Esophagus squamous epithelium (tissue), 5 donors: Measurements from ENCODE around the gene SUPT4H1. TPM values are rescaled to one million over a fixed set of nuclear protein-coding genes. Genes with fewer than 3 reads are reported as not detected.

Experiments
- DNase-seq: peaks from one replicate; lab custom pipeline; 2025; lab: John Stamatoyannopoulos, UW
- H3K27ac ChIP-seq, 4 donors: fragments of 200-600 bp; sonication (generic); one replicate each; pipeline ENCODE4 v1.5.1; 2016 to 2019; ENCODE audit warnings: mild to moderate bottlenecking in 1 of 4
- H3K27me3 ChIP-seq, 4 donors: fragments of 200-600 bp; sonication (generic); 1 replicate in 3 of 4; 2 replicates in 1 of 4; pipeline versions ENCODE4 v1.5.1 to v1.6.0; 2017 to 2021; ENCODE audit warnings: antibody characterized with exemption in 1 of 4
- H3K36me3 ChIP-seq, 3 donors: fragments of 200-600 bp; sonication (generic); one replicate each; pipeline ENCODE4 v1.5.1; 2016 to 2019
- H3K4me1 ChIP-seq, 3 donors: fragments of 200-600 bp; sonication (generic); one replicate each; pipeline ENCODE4 v1.5.1; 2017 to 2019
- H3K4me3 ChIP-seq, 4 donors: fragments of 200-600 bp; sonication (generic); 1 replicate in 3 of 4; 2 replicates in 1 of 4; pipeline ENCODE4 v1.5.1; 2016 to 2019; ENCODE audit warnings: mild to moderate bottlenecking in 2 of 4, moderate library complexity in 1 of 4
- H3K9me3 ChIP-seq, 3 donors: fragments of 200-600 bp; sonication (generic); one replicate each; pipeline ENCODE4 v1.5.1; 2016 to 2019
- POLR2A ChIP-seq, 4 donors: fragments of 450-650 bp; IDR thresholded peaks; one replicate each; pipeline ENCODE4 v1.6.1; 2017; ENCODE audit warnings: antibody characterized with exemption in 4 of 4, mild to moderate bottlenecking in 4 of 4, moderate library complexity in 3 of 4
- WGBS, 2 donors: methylation state at CpG; one replicate each; pipeline ENCODE4 v1.1.5; 2018; 5-methylcytosine and 5-hydroxymethylcytosine counted together
- intact Hi-C: fragments of 100-400 bp; cut with DNase I; formaldehyde crosslinking; loops from one replicate; pipeline ENCODE4 v1.15.0; 2022
- total RNA-seq, 4 donors: library from RNA; depleted of rRNA; stranded (reverse); fragments of >200 nt; gene quantifications; one replicate each; pipeline ENCODE4 v1.1.0, GENCODE V29; 2016
- TF ChIP-seq, protein P1 (sequence below), 6 experiments: fragments of 450-650 bp in 4 of 6; fragments of 200-600 bp in 2 of 6; sonication (generic) in 2 of 6; IDR thresholded peaks; one replicate each; pipeline ENCODE4 v1.5.1; 2016 to 2019; ENCODE audit warnings: antibody characterized with exemption in 6 of 6, mild to moderate bottlenecking in 4 of 6, moderate library complexity in 4 of 6
- donor health status: DM: yes; HTN: yes; CAD: no.

Gene SUPT4H1
- total RNA-seq, 4 donors from 2014 or later: 29.9 to 54.9 (median 37.0) TPM

DNA sequence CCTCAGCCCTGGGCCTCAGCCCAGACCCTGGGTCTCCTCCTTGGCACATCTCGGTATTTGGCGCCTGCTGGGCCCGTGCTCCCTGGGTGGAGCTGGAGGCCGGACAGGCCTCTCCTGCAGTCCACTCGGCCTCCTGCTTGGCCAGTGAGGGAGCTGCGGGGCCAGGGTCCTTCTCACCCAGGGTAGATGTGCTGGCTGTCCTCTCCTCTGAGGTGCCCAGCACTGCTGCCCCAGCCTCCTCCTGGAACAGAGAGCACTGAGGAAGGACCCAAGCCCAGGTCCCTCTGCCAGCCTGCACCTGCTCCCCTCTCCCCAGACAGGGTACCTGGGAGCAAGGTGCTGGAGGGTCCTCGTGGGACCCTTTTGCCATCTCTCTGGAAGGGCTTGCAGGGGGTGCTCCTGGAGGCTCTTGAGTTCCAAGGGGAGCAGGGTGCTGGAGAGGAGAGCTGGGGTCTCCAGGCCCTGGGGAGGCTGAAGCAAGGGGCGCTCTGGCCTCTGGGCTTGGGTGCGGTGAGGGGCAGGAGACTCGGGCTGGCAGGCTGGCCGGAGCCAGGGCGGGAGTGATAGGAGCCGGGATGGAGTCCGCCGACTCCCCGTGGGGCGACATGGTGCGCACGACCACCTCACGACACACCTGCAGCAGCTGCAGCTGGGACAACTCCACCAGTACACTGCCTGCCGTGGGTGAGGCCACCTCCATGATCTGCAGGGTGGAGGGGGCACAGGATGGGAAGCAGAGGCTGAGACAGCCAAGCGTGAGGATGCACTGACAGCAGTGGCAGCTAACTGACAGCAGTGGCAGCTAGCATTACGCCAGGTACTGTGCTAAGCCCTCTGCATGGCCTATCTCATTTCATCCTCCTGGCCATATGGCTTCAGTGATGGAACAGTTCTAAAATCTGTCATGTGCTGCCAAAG is 41.2 kb downstream of the SUPT4H1 start:
- no peaks in the 10 kb centered on the region for H3K4me1 ChIP-seq
- no peaks in the 10 kb centered on the region for H3K27me3 ChIP-seq
- no peaks in the 10 kb centered on the region for H3K36me3 ChIP-seq
- 72 to 86% methylated on average over 5 to 14 of the region's 23 CpGs for WGBS, 2 donors
- intact Hi-C loops: no loop called here
- no peak overlapping the region for H3K4me3 ChIP-seq
- no peak for TF ChIP-seq POLR2A (IDR thresholded peaks at IDR 0.05)
- TF ChIP-seq, protein P1, sequence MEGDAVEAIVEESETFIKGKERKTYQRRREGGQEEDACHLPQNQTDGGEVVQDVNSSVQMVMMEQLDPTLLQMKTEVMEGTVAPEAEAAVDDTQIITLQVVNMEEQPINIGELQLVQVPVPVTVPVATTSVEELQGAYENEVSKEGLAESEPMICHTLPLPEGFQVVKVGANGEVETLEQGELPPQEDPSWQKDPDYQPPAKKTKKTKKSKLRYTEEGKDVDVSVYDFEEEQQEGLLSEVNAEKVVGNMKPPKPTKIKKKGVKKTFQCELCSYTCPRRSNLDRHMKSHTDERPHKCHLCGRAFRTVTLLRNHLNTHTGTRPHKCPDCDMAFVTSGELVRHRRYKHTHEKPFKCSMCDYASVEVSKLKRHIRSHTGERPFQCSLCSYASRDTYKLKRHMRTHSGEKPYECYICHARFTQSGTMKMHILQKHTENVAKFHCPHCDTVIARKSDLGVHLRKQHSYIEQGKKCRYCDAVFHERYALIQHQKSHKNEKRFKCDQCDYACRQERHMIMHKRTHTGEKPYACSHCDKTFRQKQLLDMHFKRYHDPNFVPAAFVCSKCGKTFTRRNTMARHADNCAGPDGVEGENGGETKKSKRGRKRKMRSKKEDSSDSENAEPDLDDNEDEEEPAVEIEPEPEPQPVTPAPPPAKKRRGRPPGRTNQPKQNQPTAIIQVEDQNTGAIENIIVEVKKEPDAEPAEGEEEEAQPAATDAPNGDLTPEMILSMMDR (IDR thresholded peaks at IDR 0.05): no peak
- no peaks in the 10 kb centered on the region for H3K9me3 ChIP-seq
- DNase-seq: no peak
- no peak overlapping the region for H3K27ac ChIP-seq

- no peak overlapping the region for H3K4me3 ChIP-seq
- no peak for TF ChIP-seq POLR2A (IDR thresholded peaks at IDR 0.05)
- TF ChIP-seq, protein P1 (IDR thresholded peaks at IDR 0.05): no peak
- WGBS, 2 donors: 69 to 70% methylated on average over 2 to 5 of the region's 5 CpGs
- H3K9me3 ChIP-seq: no peaks in the 10 kb centered on the region
- DNase-seq: no peak
- no peaks in the 10 kb centered on the region for H3K27me3 ChIP-seq
- intact Hi-C loops: no loop called here
- no peaks in the 10 kb centered on the region for H3K4me1 ChIP-seq
- H3K27ac ChIP-seq: no peak overlapping the region
- H3K36me3 ChIP-seq: no peaks in the 10 kb centered on the region
Observed at GRCh38 chr17:58309918-58310259, 42.1 kb downstream of the SUPT4H1 start.

- DNase-seq: no peak
- Histone ChIP-seq H3K4me3 (no peak overlapping the region), H3K4me1 (no peaks in the 10 kb centered on the region), H3K9me3 (no peaks in the 10 kb centered on the region), H3K36me3 (no peaks in the 10 kb centered on the region), H3K27me3 (no peaks in the 10 kb centered on the region), H3K27ac (no peak overlapping the region)
- 70 to 80% methylated on average over 8 to 12 of the region's 21 CpGs for WGBS, 2 donors
- no peak for TF ChIP-seq POLR2A (IDR thresholded peaks at IDR 0.05)
- TF ChIP-seq, protein P1 (IDR thresholded peaks at IDR 0.05): no peak
- intact Hi-C loops: no loop called here
Observed at GRCh38 chr17:58308985-58309917, 42.8 kb downstream of the SUPT4H1 start.

DNA sequence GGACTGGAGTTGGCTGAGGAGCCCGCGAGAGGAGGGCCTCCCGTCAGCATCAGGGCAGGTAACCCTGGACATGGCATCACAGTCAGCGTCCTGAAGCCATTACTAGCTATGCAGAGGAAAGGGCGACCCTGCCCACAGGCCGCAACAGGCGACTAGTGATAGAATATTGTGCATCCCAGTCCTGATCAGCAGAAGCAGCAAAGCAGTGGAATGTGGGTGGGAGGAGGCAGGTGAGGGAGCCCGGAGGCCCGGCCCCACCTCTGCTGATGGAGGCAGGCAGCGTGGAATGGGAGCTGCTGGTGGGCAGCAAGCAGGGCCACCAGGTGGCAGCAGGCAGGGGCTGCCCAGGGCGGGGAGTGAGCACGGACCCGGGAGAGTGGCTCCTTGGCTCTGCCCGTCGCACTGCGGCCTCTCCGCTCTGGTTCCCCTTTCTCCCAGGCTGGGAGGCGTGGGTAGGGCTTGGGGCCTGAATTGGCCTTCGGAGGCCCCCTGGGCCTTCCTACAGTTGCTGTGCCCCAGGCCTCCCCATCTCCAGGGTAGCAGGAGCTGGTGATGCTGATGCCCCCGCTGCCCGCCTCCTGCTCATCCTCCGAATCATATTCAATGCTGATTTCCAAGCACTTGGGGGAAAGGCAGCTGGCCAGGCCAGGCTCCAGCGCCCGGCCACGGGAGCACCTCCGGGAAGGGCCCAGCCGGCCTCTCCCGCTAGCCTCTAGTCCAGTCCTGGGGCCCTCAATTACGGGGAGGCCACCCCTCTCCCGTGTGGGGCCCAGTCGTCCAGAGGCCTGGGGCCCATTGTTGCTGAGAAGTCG is 43.6 kb downstream of the SUPT4H1 start:
- intact Hi-C loops: no loop called here

More for the DNA sequence above, 43.6 kb downstream of the SUPT4H1 start:
- 61 to 77% methylated on average over 5 to 6 of the region's 32 CpGs for WGBS, 2 donors
- no peak overlapping the region for H3K27ac ChIP-seq
- DNase-seq: no peak
- no peaks in the 10 kb centered on the region for H3K27me3 ChIP-seq
- no peak overlapping the region for H3K4me3 ChIP-seq
- no peaks in the 10 kb centered on the region for H3K4me1 ChIP-seq
- no peak for TF ChIP-seq POLR2A (IDR thresholded peaks at IDR 0.05)
- TF ChIP-seq, protein P1 (IDR thresholded peaks at IDR 0.05): peak in 1 of 6 experiments; percentile 8
- no peaks in the 10 kb centered on the region for H3K9me3 ChIP-seq
- no peaks in the 10 kb centered on the region for H3K36me3 ChIP-seq
